Gastrocnemius medialis (tissue), 4 donors: ENCODE measurements around the gene C9orf72.

Source experiments
- POLR2A ChIP-seq, 2 donors: fragments of 450-650 bp; IDR thresholded peaks; one replicate each; pipeline ENCODE4 v1.6.1; 2017; ENCODE audit warnings: antibody characterized with exemption in 2 of 2, mild to moderate bottlenecking in 2 of 2, moderate library complexity in 2 of 2
- TF ChIP-seq, protein P1 (sequence below), 5 experiments: fragments of 450-650 bp in 3 of 5; fragments of 200-600 bp in 2 of 5; sonication (generic) in 2 of 5; IDR thresholded peaks in 4 of 5; conservative IDR thresholded peaks in 1 of 5; 1 replicate in 4 of 5; 2 replicates in 1 of 5; pipeline ENCODE4 v1.5.1; 2016 to 2019; ENCODE audit warnings: antibody characterized with exemption in 5 of 5, mild to moderate bottlenecking in 3 of 5, moderate library complexity in 3 of 5

DNA sequence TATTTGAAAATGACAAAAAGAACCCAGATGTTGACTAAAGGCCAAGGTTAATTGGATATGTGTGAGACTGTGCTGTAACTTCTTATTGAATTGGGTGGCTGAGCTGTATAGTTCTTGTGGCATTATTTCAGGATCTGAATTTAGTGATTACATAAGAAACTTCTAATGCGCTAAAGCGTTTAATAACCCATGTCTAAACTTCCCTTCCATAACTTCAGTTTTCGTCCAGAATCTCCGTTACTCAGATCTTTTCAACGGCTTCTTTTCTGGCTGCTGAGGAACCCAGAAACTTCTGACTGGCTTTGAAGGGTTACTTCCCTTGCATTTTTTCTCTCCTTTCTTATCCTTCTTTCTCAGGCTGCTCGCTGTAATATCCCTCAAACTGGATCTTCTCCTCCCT is 28.1 kb upstream of the C9orf72 start:
- TF ChIP-seq, protein P1, sequence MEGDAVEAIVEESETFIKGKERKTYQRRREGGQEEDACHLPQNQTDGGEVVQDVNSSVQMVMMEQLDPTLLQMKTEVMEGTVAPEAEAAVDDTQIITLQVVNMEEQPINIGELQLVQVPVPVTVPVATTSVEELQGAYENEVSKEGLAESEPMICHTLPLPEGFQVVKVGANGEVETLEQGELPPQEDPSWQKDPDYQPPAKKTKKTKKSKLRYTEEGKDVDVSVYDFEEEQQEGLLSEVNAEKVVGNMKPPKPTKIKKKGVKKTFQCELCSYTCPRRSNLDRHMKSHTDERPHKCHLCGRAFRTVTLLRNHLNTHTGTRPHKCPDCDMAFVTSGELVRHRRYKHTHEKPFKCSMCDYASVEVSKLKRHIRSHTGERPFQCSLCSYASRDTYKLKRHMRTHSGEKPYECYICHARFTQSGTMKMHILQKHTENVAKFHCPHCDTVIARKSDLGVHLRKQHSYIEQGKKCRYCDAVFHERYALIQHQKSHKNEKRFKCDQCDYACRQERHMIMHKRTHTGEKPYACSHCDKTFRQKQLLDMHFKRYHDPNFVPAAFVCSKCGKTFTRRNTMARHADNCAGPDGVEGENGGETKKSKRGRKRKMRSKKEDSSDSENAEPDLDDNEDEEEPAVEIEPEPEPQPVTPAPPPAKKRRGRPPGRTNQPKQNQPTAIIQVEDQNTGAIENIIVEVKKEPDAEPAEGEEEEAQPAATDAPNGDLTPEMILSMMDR (IDR thresholded peaks at IDR 0.05 in 4 of 5, conservative IDR thresholded peaks at IDR 0.05 in 1 of 5) = no peak
- no peak for TF ChIP-seq POLR2A (IDR thresholded peaks at IDR 0.05)
